ENCODE results near the gene WNK2.

The WNK2 gene

DNA sequence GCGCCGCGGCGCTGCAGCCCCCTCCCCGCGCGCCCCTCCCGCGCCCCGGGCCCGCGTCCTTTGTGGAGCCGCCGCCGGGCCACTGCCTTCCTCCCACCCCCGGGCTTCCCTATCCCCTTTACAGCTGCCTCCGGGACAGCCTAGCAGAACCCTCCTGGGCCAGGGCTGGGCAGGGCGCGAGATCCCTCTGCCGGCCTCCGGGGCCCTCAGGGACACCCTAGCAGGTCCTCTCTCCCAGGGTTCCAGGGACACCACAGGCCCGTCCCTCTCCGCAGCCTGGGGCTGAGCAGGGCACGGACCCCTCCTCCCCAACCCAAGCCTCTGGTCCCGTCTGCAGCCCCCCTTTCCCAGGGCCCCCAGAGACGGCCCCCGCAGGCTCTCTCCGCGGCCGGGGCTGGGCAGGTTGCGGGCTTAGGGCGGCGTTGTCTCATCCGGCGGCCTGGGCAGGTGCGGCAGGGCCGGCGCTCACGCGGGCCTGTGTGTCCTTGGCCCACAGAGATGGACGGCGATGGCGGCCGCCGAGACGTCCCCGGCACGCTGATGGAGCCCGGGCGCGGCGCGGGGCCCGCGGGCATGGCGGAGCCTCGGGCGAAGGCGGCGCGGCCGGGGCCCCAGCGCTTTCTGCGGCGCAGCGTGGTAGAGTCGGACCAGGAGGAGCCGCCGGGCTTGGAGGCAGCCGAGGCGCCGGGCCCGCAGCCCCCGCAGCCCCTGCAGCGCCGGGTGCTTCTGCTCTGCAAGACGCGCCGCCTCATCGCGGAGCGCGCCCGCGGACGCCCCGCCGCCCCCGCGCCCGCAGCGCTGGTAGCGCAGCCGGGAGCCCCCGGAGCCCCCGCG is 710 bp downstream of the WNK2 start:
- TF ChIP-seq, protein P1, sequence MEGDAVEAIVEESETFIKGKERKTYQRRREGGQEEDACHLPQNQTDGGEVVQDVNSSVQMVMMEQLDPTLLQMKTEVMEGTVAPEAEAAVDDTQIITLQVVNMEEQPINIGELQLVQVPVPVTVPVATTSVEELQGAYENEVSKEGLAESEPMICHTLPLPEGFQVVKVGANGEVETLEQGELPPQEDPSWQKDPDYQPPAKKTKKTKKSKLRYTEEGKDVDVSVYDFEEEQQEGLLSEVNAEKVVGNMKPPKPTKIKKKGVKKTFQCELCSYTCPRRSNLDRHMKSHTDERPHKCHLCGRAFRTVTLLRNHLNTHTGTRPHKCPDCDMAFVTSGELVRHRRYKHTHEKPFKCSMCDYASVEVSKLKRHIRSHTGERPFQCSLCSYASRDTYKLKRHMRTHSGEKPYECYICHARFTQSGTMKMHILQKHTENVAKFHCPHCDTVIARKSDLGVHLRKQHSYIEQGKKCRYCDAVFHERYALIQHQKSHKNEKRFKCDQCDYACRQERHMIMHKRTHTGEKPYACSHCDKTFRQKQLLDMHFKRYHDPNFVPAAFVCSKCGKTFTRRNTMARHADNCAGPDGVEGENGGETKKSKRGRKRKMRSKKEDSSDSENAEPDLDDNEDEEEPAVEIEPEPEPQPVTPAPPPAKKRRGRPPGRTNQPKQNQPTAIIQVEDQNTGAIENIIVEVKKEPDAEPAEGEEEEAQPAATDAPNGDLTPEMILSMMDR (IDR thresholded peaks at IDR 0.05; ENCODE audit: low read depth, low read length): no peak
- TF ChIP-seq EZH2phosphoT487 (IDR thresholded peaks at IDR 0.05; ENCODE audit: low read depth): no peak

DNA sequence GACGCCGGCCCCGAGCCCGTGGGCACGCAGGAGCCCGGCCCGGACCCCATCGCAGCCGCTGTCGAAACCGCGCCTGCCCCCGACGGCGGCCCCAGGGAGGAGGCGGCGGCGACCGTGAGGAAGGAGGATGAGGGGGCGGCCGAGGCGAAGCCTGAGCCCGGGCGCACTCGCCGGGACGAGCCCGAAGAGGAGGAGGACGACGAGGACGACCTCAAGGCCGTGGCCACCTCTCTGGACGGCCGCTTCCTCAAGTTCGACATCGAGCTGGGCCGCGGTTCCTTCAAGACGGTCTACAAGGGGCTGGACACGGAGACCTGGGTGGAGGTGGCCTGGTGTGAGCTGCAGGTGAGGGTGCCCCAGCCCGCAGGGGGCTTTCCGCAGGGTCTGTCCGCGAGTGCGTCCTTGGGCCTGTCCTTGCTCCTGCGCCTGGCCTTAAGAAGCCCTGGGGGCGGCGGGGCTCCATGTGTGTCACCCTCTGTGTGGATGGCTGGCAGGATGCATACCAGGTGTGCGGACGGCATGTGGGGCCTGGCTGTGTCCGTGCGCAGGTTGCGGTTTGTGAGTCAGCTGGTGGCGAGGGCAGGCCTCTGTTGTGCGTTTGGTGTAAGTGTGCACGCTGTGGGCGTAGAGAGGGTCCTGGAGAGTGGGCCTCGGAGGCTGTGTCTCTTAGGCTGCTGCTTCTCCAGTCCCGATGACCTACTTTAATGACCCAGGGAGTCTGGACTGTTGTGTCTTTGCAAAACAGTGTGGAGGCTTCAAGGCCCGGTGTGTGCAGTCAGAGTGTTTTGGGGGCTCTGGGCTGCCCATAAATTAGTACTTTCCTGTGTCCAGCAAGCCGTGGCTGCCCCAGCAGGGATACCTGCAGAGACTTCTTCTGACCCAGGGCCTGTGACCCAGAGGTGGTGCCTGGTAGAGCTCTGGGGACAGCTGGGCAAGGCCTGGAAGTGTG is 1.6 kb downstream of the WNK2 start:
- Histone ChIP-seq H3K4me1 (ENCODE audit: low read length) (peaks cover 7% of the 10 kb centered on the region; the same call in 1 of the 2 replicates), H3K27me3 (ENCODE audit: low read depth, low read length) (no peaks in the 10 kb centered on the region; the same call in 1 of the 2 replicates), H2AFZ (ENCODE audit: low read depth, low read length) (no peak overlapping the region), H3K4me2 (ENCODE audit: low read length) (no peak overlapping the region), H3K4me3 (ENCODE audit: low read length) (no peak overlapping the region), H3K27ac (ENCODE audit: low read length) (no peak overlapping the region), H4K20me1 (ENCODE audit: insufficient read depth, low read length) (no peaks in the 10 kb centered on the region), H3K36me3 (replicated peaks; ENCODE audit: low read depth, low read length) (no peaks in the 10 kb centered on the region), H3K9me3 (ENCODE audit: insufficient read depth, low read length) (no peaks in the 10 kb centered on the region), H3K9ac (ENCODE audit: low read length) (no peak overlapping the region), H3K79me2 (ENCODE audit: low read length) (no peaks in the 10 kb centered on the region)
- no peak for TF ChIP-seq EZH2phosphoT487 (IDR thresholded peaks at IDR 0.05; ENCODE audit: low read depth)
- TF ChIP-seq, protein P1 (IDR thresholded peaks at IDR 0.05; ENCODE audit: low read depth, low read length): no peak

More for the DNA sequence above, 710 bp downstream of the WNK2 start:
- H2AFZ ChIP-seq (ENCODE audit: low read depth, low read length): no peak overlapping the region
- no peaks in the 10 kb centered on the region for H3K9me3 ChIP-seq (ENCODE audit: insufficient read depth, low read length)
- H3K79me2 ChIP-seq (ENCODE audit: low read length): no peaks in the 10 kb centered on the region
- no peak overlapping the region for H3K4me3 ChIP-seq (ENCODE audit: low read length)
- no peaks in the 10 kb centered on the region; the same call in 1 of the 2 replicates for H3K27me3 ChIP-seq (ENCODE audit: low read depth, low read length)
- no peaks in the 10 kb centered on the region for H4K20me1 ChIP-seq (ENCODE audit: insufficient read depth, low read length)
- H3K4me1 ChIP-seq (ENCODE audit: low read length): peaks cover 7% of the 10 kb centered on the region; the same call in 1 of the 2 replicates
- H3K9ac ChIP-seq (ENCODE audit: low read length): no peak overlapping the region
- H3K4me2 ChIP-seq (ENCODE audit: low read length): no peak overlapping the region
- H3K36me3 ChIP-seq (replicated peaks; ENCODE audit: low read depth, low read length): no peaks in the 10 kb centered on the region
- no peak overlapping the region for H3K27ac ChIP-seq (ENCODE audit: low read length)

DNA sequence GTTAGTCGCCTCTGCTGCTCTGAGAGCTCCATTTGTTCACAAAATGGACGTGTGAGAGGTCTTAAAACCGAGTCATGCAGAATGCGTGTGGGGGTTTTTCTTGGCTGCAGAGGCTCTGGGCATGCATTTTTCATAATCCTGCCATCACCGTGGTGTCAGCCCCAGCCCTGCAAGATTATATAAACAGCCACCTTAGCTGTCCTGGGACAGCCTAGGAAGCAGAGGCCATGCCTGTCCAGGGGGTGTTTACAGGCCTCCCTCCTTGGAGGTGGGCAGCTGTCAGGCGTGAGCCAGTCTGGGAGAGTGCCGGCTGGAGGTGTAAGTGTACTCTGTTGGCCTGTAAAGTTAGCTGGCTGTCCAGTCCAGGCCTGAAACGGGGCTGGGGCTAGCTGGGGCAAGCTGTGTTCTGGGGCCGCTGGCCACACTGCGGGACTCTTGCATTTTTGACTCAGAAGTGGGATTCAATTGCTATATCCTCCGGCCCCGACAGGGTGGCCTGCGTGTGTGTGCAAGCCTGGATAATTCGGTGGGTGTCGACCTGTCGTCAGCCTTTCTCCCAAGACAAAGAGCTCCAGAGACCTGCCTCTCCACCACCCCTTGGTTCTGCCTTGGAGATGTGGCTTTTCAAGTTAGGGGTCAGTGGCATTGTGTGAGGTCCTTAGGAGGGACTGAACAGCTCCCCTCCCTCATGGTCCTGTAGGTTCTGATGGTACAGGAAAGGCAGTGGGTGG is 2.4 kb downstream of the WNK2 start:
- Histone ChIP-seq H3K4me1 (ENCODE audit: low read length) (peaks cover 7% of the 10 kb centered on the region; the same call in 1 of the 2 replicates), H3K4me2 (ENCODE audit: low read length) (no peak overlapping the region), H4K20me1 (ENCODE audit: insufficient read depth, low read length) (no peaks in the 10 kb centered on the region), H3K9ac (ENCODE audit: low read length) (no peak overlapping the region), H3K27me3 (ENCODE audit: low read depth, low read length) (no peaks in the 10 kb centered on the region; the same call in 1 of the 2 replicates), H3K36me3 (replicated peaks; ENCODE audit: low read depth, low read length) (no peaks in the 10 kb centered on the region), H3K9me3 (ENCODE audit: insufficient read depth, low read length) (no peaks in the 10 kb centered on the region), H3K79me2 (ENCODE audit: low read length) (no peaks in the 10 kb centered on the region), H3K4me3 (ENCODE audit: low read length) (no peak overlapping the region), H3K27ac (ENCODE audit: low read length) (no peak overlapping the region), H2AFZ (ENCODE audit: low read depth, low read length) (no peak overlapping the region)
- TF ChIP-seq, protein P1 (IDR thresholded peaks at IDR 0.05; ENCODE audit: low read depth, low read length): no peak
- TF ChIP-seq EZH2phosphoT487 (IDR thresholded peaks at IDR 0.05; ENCODE audit: low read depth): no peak

Measured in OCI-LY3 (cell line).